ACHN (cell line): ENCODE data around the gene GAB3.
A peak's percentile ranks its signal among the peaks of the same experiment; 100 is the strongest.

ENCODE experiments used
- DNase-seq: peaks from one replicate; pipeline ENCODE4 v3.0.0-alpha.2; 2015
- in situ Hi-C: cut with HindIII; loops from 2 replicates; pipeline ENCODE4 v1.10.0; 2017; ENCODE audit warnings: low sequenced_read_pairs, low pct_ligation_motif_present, low pct_unique_long_range_greater_than_20kb

Gene GAB3

DNA sequence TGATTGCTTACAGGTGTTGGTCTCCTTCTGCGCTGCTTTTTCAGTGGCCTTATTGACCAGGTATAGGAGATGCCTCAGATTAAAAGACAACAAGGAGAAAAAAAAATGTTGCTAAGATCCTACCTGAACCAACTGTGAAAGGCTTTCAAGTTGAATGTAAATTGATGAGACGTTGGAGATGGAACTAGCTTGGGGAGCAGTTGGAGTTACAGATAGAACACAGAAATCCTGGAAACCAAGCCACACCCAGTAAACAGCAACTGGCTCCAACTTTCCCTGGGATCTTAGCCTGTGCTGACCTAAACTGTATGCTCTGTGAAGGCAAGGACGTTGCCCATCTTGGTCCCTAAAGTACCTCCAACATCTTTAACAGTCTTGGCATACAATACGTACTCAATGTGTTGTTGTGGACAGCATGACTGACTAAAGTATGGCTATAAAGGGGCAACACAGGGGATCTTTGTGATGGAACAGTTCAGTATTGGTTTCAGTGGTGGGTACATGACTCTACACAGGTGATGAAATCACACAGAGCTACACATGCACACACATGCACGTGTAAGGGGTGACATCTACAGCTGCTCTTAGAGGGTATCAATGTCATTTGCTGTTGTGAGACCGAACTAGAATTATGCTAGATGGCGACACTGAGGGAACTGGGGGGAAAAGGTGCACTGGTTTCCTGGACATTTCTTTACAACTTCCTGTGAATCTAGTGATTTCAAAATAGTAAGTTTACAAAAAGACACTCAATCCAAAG lies 22.3 kb downstream of the GAB3 start:
- in situ Hi-C loops, result no loop called here
- no peak for DNase-seq

DNA sequence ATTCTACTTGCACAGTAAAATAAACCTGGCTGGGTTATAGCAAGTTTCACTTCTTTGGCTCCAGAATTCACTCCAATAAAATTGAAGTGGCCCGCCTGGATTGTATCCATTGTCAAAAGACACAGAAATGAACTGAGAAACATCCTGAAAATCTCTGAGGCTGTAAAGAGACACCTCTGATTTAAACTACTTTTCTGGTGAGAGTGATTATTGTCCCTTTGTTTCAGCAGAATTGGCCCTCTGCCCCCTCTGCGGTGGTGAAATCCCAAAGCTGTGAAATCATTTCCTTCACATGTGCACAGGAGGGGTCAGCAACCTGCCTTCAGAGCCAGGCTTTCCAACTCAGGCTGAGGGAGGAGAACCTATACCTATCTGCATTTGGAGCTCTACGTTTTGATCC lies 23.0 kb downstream of the GAB3 start:
- peak; percentile 48 for DNase-seq
- in situ Hi-C loops, result no loop called here

DNA sequence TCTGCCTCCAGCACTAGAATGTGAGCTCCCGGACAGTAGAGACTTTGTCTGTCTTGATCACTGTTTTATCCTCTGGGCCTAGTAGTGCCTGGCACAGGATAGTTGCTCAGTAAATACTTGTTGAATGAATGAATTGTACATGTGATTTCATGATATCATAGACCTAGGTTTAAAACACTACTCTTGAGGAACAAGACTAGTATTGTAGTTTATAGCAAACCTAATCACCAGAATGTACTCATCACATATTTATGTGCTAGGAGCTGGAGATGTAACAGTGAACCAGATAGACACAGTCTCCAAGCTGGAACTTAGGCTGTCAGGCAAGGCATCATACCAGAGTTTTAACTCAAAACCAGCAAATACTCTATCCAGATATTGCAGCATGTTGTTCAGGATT lies 23.5 kb downstream of the GAB3 start:
- in situ Hi-C loops, result no loop called here
- DNase-seq, result no peak

DNA sequence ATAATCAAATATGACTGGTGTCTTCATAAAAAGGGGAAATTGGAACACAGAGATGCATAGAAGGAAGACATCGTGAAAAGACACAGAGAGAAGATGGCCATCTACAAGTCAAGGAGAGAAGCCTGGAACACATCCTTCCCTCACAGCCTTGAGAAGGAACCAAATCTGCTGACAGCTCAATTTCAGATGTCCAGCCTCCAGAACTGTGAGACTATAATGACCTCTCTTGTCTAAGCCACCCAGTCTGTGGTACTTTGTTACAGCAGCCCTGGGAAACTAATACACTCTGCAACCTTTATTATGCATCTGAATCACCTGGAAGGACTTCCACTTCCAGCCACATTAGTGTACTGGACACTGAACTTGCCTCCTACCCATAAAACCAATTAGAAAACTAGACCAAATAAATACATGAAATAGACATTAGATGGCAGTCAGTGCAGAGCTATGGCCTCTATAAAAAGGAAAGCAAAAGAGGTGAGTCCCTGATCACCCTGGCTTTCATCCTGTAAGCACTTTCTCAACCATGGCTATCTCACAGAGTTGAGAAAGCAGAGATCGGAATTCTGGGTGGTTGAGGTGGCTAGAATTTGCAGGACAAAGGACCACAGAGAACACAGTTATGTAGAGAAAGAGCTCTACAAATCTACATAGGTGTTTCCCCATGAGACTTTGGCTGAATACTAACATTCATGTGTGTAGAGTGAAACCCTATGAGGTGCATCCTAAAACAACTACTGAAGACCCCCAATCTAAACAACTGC lies 25.7 kb downstream of the GAB3 start:
- in situ Hi-C loops, result no loop called here
- no peak for DNase-seq

DNA sequence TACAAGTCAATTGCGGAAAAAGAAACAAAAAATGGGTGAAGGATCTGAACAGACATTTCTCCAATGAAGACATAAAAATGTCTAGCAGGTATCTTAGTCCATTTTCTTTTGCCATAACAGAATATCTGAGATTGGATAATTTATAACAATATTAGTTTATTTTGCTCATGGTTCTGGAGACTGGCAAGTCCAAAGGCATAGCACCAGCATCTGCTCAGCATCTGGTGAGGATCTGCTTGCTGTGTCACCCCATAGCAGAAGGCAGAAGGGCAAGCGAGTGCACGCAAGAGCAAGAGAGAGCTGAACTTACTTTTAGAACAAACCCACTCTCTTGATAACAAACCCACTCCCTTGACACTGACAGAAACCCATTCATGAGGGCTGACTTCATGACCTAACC lies 29.7 kb downstream of the GAB3 start:
- DNase-seq, result no peak
- in situ Hi-C loops, result no loop called here

DNA sequence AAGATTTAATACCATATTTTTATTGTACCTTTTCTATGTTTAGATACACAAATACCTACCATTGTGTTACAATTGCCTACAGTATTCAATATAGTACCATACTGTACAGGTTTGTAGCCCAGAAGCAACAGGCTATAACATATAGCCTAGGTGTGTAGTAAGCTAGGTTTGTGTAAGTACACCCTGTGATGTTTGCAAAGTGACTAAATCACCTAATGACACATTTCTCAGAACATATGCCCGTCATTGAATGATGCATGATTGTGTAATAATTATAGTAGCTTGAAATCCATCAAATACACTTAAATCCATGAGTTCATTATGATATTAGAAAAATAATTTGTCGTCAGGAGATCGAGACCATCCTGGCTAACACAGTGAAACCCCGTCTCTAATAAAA lies 30.8 kb downstream of the GAB3 start:
- DNase-seq, result no peak
- in situ Hi-C loops, result no loop called here

DNA sequence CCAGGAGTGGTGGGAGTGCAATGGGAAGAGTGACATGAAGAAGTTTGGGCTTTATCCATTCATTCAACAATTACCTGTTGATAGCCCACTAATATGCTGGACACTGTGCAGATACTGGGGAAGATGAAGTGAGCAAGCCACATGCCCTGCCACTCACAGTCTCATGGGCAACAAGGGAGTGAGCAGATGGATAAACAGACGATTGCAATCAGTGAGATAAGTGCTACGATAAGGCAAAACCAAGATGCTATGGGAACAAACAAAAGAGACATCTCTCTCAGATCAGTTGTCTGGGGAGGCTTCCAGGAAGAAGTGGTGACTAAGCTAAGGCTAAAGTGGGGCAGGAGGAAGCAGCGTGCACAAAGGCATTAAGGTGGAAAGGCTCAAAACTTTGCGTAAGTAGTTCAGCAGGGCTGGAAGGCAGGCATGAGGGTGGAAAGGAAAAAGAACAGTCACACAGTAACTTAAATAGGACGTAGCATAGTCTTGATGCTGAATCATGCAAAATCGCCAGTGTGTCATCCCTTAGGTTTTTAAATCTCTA lies 31.7 kb downstream of the GAB3 start:
- no peak for DNase-seq
- in situ Hi-C loops, result no loop called here

DNA sequence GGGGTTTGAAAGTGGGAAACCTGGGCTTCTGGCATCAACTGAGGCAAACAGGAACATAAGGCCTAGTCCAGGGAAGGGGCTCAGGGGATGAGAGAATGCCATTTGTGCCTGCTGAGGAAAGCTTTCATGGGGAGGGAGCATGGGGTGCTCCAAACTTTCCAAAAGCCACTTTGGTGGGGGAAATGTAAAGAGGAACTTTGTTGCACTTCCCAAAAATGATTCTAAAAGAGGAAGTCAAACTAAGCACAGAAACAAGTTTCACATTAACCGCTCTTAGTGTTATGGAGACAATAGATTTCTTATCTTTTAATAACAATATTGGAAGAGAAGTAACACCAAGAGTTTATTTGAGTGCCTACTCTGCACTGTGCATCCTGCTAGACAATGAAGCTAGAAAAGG lies 32.3 kb downstream of the GAB3 start:
- in situ Hi-C loops, result no loop called here
- DNase-seq, result no peak

DNA sequence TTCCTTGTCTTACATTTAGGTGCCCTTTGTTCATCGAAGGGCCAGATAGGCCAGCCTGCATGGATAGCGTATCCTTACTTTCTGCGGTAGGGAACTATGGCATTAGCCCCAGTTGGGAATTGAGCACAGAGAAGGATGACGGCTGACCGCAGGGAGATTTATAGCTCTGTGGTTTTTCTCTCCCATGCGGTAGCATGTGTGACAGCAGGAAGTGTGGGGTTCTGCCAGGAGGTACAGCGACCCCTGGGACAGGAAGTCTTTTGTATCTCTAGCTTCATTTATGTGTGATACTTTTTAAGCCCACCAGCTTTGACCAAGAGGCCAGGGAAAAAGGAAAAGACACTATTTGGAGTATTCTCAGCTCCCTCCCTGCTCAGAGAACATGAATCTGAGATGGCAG lies 33.1 kb downstream of the GAB3 start:
- DNase-seq, result no peak
- in situ Hi-C loops, result no loop called here

DNA sequence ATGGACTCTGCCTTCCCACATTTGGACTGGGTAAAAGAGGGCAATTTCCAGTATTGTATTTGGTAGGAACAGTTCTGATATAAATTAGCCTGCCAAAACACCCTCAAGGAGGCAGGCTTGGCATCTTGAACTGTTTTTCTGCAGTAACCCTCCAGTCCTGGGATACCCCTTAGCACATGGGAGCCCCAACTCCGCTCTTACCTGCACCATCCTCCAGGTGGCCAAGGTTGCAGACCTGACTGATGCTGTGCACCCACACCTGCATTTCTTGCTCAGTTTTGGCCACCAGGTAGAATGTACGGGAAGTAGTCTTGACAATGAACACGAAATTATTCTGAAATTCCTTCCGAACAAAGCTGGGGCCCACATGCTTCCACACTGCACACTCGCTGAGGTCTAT lies 35.1 kb downstream of the GAB3 start:
- no peak for DNase-seq
- in situ Hi-C loops, result no loop called here

DNA sequence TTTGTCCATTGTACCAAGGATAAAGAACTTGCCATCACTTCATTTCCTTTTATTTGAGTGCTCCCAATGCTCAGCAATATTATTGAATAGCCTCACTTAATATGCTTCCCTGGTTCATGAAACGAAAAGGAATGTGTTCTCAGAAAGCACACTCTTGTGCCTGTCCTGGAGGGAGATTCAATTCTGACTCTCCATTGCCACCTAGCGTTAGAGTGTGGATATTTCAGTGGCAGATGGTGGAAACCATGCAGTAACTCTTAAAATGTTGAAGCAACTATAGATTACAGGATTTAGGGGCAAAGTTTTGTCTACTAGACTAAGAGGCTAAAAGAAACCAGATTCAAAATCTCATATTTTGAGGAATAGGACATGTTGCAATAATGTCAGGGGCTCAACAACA lies 36.0 kb downstream of the GAB3 start:
- in situ Hi-C loops, result no loop called here
- DNase-seq, result peak; percentile 27

DNA sequence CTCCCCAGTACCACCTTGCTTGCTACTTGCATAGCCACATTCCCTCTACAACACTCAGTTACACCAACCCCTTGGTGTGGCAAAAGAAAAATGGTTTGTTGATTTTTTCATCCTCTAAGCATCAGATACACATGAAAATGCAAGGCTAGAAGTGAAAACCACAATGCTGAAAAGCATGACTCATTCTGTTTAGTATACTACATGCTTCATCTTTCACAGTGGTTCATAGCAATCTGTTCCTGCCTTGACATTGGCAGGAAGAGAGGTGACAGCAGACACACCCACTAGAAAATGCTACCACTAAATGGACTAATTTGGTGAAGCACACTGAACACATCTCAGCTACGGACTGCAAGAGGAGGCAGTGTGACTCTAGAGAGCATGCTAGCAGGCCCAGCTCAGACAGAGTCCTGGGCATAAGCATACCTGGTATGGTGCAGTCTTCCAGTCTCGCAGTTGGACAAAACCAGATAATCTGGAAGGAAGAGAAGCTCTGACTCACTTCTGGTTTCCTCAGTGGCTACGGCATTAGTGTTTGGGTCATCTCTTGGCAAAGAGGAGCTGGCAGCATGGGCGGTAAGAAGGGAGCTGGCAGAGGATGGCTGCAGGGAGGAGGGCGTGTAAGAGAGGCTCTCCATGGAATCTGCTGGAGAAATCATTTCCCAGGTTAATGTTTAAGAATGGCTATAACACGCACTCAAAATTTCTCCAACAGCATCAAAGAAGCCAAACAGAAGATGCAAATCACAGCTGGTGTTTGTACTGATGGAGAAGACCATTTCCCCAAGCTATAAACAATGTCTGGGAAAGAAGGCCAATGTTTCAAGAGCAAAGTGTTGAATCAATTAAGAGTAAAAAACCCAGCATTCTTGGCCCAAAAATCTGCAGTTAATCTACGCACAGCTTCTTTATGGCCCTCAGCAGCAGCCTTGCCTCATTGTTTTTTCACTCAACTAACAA lies 37.8 kb downstream of the GAB3 start:
- DNase-seq, result peak; percentile 31

DNA sequence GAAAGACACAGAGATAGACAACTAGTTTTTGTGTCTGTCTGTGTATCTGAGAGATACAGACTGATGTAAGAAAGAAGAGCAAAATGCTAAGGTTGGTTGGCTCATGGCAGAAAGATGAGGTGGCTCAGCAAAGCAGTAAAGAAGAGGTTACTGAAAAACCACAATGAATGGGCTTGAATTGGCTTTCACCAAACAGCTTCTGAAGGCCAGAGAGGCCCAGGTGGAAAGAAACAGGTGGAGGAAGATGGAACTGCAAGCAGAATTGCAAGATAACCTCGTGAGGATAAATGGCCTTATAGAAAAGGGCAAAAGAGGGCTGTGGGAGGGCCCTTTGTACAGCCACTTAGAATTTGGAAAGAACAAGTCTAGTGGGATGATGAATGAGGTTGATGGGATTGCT lies 39.6 kb downstream of the GAB3 start:
- in situ Hi-C loops, result no loop called here
- DNase-seq, result no peak

More for the DNA sequence above, 37.8 kb downstream of the GAB3 start:
- in situ Hi-C loops, result no loop called here

DNA sequence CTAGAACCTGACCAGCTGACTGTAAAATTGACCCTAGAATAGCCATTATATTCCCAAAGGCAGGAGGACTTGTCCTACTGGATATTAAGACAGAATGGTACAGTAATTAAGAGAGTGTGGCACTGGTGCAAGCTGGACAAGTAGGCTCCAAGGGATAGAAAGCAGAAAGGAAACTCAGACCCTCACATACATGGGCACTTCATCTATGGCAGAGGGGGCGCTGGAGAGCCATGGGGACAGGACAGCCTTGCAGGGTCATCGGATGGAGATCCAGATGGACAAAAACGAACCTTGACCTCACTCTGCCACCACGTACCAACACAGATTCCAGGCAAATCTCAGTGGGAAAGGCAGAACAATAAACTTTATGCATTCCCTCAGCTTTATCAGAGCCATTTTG lies 40.6 kb downstream of the GAB3 start:
- in situ Hi-C loops, result no loop called here
- no peak for DNase-seq

DNA sequence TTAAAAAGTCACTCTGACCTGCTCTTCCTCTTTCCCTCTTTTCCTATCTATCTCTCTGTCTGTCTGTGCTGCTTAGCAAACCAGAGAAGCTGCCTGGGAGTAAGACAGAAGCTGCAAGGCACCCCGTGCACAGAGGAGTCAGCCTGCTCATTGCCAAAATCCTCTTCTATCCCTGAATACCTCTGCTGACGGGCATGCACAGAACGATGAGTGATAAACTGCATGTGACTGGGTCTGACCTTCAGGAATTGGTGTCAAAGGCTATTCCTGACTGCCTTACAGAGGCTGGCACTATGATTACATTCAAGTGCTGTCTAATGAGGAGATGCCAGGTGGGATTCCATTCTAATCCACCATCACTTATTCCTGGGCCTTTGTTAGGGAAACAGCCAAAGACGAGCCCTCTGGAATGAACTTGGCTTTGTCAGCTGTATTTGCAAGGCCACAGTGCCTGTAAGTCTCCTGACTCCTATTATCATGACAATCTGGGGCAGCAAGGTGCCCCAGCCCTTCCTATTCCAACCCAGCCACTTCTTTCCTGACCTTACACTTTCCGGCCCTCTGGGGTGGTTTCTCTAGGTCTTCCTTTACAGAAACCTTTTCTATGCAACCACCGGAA lies 52.1 kb downstream of the GAB3 start:
- DNase-seq, result no peak
- in situ Hi-C loops, result no loop called here

DNA sequence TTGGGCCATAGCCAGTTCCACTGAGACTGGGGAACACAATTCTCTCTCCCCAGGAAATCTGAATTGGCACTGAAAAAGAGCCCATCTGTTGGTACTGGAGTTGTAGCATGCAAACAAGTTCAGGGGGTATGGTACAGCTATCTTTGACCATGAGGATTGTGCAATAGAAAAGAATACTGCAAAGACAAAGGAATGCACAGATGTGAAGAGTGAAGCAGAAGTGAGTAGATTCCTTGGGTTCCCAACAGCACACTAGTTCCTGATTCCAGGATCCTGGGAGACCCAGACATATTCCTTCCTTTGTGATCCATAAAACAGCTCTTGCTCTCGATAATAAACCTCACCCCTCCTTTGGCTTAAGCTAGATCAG lies 54.2 kb downstream of the GAB3 start:
- in situ Hi-C loops, result no loop called here
- DNase-seq, result no peak

DNA sequence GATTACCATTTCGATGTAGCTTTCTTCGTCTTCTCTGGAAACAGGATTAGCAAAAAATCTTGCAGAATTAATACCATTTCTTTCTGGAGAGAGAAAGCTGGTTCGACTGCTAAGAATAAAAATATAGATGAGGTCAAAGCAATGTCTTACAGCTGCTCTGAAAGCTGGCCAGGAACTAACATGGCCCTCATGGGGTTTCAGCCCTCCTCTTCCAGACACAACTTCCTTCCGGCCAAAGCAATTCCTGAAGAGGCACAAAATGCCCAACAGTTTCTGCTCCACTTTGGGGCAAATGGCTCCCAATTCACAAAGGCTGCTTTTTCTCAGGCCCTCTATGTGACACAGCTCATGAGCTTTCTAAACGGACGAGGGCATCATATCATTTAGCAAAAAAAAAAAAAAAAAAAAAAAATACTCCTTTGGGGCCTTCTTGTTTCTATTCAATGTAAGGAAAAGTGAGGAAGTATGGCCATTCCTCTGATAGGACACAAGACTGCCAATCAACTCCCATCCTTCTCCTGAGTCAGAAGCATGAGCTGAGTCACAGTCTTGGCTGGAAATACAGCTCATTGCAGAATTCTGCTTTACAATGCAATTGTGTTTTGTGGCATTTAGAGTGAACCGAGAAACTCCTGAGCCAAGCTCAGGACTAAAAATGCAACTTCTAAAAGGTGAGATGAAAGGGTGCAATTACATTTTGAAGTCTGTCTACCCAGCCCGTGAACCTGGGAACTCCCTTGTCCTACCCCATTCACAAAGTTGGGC lies 54.8 kb downstream of the GAB3 start:
- DNase-seq, result peak; percentile 36
- in situ Hi-C loops, result no loop called here

DNA sequence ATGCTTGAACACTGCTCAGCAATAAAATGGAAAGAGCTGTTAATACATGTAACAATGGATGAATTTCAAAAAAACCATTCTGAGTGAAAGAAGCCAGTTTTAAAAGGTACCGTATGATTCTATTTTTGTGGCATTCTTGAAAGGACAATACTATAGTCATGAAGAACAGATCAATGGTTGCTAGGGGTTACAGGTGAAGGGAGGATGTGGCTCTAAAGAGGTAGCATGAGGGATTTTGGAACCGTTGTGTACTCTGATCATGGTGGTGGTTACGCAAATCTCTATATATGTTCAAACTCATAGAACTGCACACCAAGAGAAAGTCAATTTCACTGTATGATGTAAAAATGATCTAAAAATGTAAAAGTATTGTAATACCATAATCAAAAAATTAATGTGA lies 57.5 kb downstream of the GAB3 start:
- DNase-seq, result no peak
- in situ Hi-C loops, result no loop called here
